Liver (tissue), 3 donors: Measurements from ENCODE around the gene TNNC2.

ENCODE experiments used
- CTCF ChIP-seq: fragments of 150-350 bp; IDR thresholded peaks from 2 replicates; pipeline ENCODE4 v1.5.1; 2017; ENCODE audit warnings: improper control_type of control experiment, low read depth, low read length; ENCODE audit not compliant: missing input control
- FOXA1 ChIP-seq: IDR thresholded peaks from 2 replicates; pipeline ENCODE4 v1.6.1; 2016; ENCODE audit warnings: antibody characterized with exemption
- JUND ChIP-seq, 2 donors: IDR thresholded peaks; 2 replicates each; pipeline ENCODE4 v1.6.1; 2016; ENCODE audit warnings: antibody characterized with exemption in 2 of 2
- MAX ChIP-seq: IDR thresholded peaks from 2 replicates; pipeline ENCODE4 v1.6.1; 2016; ENCODE audit warnings: antibody characterized with exemption
- RAD21 ChIP-seq, 2 donors: IDR thresholded peaks; 2 replicates each; pipeline ENCODE4 v1.6.1; 2016; ENCODE audit warnings: antibody characterized with exemption in 2 of 2, mild to moderate bottlenecking in 2 of 2
- SP1 ChIP-seq: IDR thresholded peaks from 2 replicates; pipeline ENCODE4 v1.6.1; 2018; ENCODE audit warnings: antibody characterized with exemption, mild to moderate bottlenecking
- TAF1 ChIP-seq: conservative IDR thresholded peaks from 2 replicates; pipeline ENCODE4 v1.6.1; 2016; ENCODE audit warnings: antibody characterized with exemption, mild to moderate bottlenecking
- YY1 ChIP-seq: IDR thresholded peaks from 2 replicates; pipeline ENCODE4 v1.6.1; 2016; ENCODE audit warnings: antibody characterized with exemption, mild to moderate bottlenecking
- donor health status: healthy.
- donor health status: healthy.

GRCh38 chr20:45819466-45819865 is 7.6 kb downstream of the TNNC2 start:
- TF ChIP-seq CTCF (no peak), RAD21 (IDR thresholded peaks at IDR 0.05) (no peak), YY1 (no peak), SP1 (no peak), FOXA1 (no peak), MAX (no peak), JUND (IDR thresholded peaks at IDR 0.05) (no peak), TAF1 (no peak)
